Measurements from ENCODE around the gene KCNQ1. TPM values are rescaled to one million over a fixed set of nuclear protein-coding genes. Genes with fewer than 3 reads are reported as not detected.

Gene KCNQ1
- total and polyA plus RNA-seq, 2 of the 13 experiments (the other 11 are each of a cell fraction or from before 2014, with no cell fraction given) = 0.02 to 0.08 TPM

- no peak for TF ChIP-seq THAP8 (CRISPR knock-in tag; IDR thresholded peaks at IDR 0.05; ENCODE audit: borderline replicate concordance)
- 0 out of 2 replicates have a peak, but pooled peaks have one; percentile 50 for TF ChIP-seq ZNF331 (CRISPR knock-in tag; IDR thresholded peaks at IDR 0.05)
- no peak for TF ChIP-seq ZSCAN30 (CRISPR knock-in tag; IDR thresholded peaks at IDR 0.05)
- no peak for TF ChIP-seq RNF2 (conservative IDR thresholded peaks at IDR 0.05; ENCODE audit: low read depth)
- TF ChIP-seq ZBTB46 (CRISPR knock-in tag; IDR thresholded peaks at IDR 0.05; ENCODE audit: borderline replicate concordance) = no peak
- peak; percentile 40 for TF ChIP-seq MED8 (CRISPR knock-in tag; IDR thresholded peaks at IDR 0.05; ENCODE audit: insufficient replicate concordance)
- no peak for TF ChIP-seq NPAS2 (CRISPR knock-in tag; IDR thresholded peaks at IDR 0.05; ENCODE audit: borderline replicate concordance)
- no peak for TF ChIP-seq ZNF367 (CRISPR knock-in tag; IDR thresholded peaks at IDR 0.05; ENCODE audit: borderline replicate concordance)
- no peak for TF ChIP-seq ZBTB34 (CRISPR knock-in tag; IDR thresholded peaks at IDR 0.05)
- no peak for TF ChIP-seq ZNF337 (CRISPR knock-in tag; IDR thresholded peaks at IDR 0.05; ENCODE audit: borderline replicate concordance, low read depth)
- TF ChIP-seq CCDC6 (CRISPR knock-in tag; IDR thresholded peaks at IDR 0.05) = no peak
- no peak for TF ChIP-seq MXD4 (CRISPR knock-in tag; IDR thresholded peaks at IDR 0.05)
- no peak for TF ChIP-seq ZNF275 (CRISPR knock-in tag; IDR thresholded peaks at IDR 0.05; ENCODE audit: borderline replicate concordance)
- TF ChIP-seq MTF2 (CRISPR knock-in tag; IDR thresholded peaks at IDR 0.05; ENCODE audit: borderline replicate concordance) = no peak
- TF ChIP-seq STAG1 (CRISPR knock-in tag; IDR thresholded peaks at IDR 0.05) = no peak
- peak; percentile 41; the same call in 1 of the 2 replicates for TF ChIP-seq SOX5 (CRISPR knock-in tag; IDR thresholded peaks at IDR 0.05; ENCODE audit: borderline replicate concordance)
- no peak for TF ChIP-seq ZBTB44 (CRISPR knock-in tag; IDR thresholded peaks at IDR 0.05)
- TF ChIP-seq ZNF557 (CRISPR knock-in tag; IDR thresholded peaks at IDR 0.05) = no peak
Observed at GRCh38 chr11:2561696-2562581, 117.1 kb downstream of the KCNQ1 start (continued).

Data from HepG2 (cell line).